HEK293 (cell line): ENCODE measurements around the gene CHRM2.

Experiments
- CTCF ChIA-PET: fragments of 350-600 bp; formaldehyde crosslinking; extraction: SDS; loops from one replicate; lab custom pipeline; 2021; ENCODE audit warnings: antibody characterized with exemption; lab: Yijun Ruan, JAX
- POLR2A ChIA-PET: fragments of 300-600 bp; formaldehyde crosslinking; extraction: SDS; loops from one replicate; lab custom pipeline; 2020; ENCODE audit warnings: antibody characterized with exemption, inconsistent platforms; lab: Yijun Ruan, JAX
- H3K27ac ChIP-seq: fragments of 200-500 bp; sonication (Bioruptor generic); 2 replicates; pipeline ENCODE4 v1.5.1; 2014; ENCODE audit warnings: low read depth, low read length, control low read depth, inconsistent platforms; ENCODE audit errors: extremely low read depth
- H3K36me3 ChIP-seq, 2 experiments: fragments of 200-500 bp in 1 of 2; sonication (Bioruptor generic) in 1 of 2; 1 replicate in 1 of 2; 2 replicates in 1 of 2; pipeline ENCODE4 v1.5.1; 2014 to 2017; ENCODE audit warnings: inconsistent platforms in 2 of 2, low read length in 2 of 2; ENCODE audit not compliant: control insufficient read depth in 2 of 2, insufficient read depth in 1 of 2
- H3K4me1 ChIP-seq: fragments of 200-500 bp; sonication (Bioruptor generic); 2 replicates; pipeline ENCODE4 v1.5.1; 2014; ENCODE audit warnings: mild to moderate bottlenecking, low read length, inconsistent platforms; ENCODE audit not compliant: control insufficient read depth, insufficient read depth
- H3K4me3 ChIP-seq: 2 replicates; pipeline ENCODE4 v1.5.1; 2011; ENCODE audit warnings: low read depth, mild to moderate bottlenecking, control low read depth, low read length, moderate library complexity
- H3K9me3 ChIP-seq: fragments of 200-500 bp; sonication (Bioruptor generic); 2 replicates; pipeline ENCODE4 v1.5.1; 2014; ENCODE audit warnings: low read depth, low read length, inconsistent platforms; ENCODE audit not compliant: control insufficient read depth, insufficient read depth
- GFI1B ChIP-seq: fragments of 450-650 bp; formaldehyde crosslinking; IDR thresholded peaks from 2 replicates; pipeline ENCODE4 v1.5.1; 2016; ENCODE audit warnings: missing biosample characterization, missing genetic modification characterization
- IKZF3 ChIP-seq: fragments of 450-650 bp; IDR thresholded peaks from 2 replicates; pipeline ENCODE4 v1.5.0; 2018; ENCODE audit warnings: missing biosample characterization, mild to moderate bottlenecking, missing genetic modification characterization, moderate library complexity
- OVOL3 ChIP-seq: fragments of 450-650 bp; formaldehyde crosslinking; IDR thresholded peaks from 2 replicates; pipeline ENCODE4 v1.5.1; 2016; ENCODE audit warnings: missing biosample characterization, missing genetic modification characterization
- ZBTB17 ChIP-seq: fragments of 450-650 bp; formaldehyde crosslinking; IDR thresholded peaks from 2 replicates; pipeline ENCODE4 v1.5.1; 2016; ENCODE audit warnings: missing biosample characterization, missing genetic modification characterization
- ZBTB21 ChIP-seq: fragments of 450-650 bp; formaldehyde crosslinking; IDR thresholded peaks from 2 replicates; pipeline ENCODE4 v1.5.1; 2017; ENCODE audit warnings: missing biosample characterization, missing genetic modification characterization
- ZNF10 ChIP-seq: fragments of 450-650 bp; formaldehyde crosslinking; IDR thresholded peaks from 2 replicates; pipeline ENCODE4 v1.5.1; 2017; ENCODE audit warnings: missing biosample characterization, missing genetic modification characterization
- ZNF2 ChIP-seq: fragments of 450-650 bp; formaldehyde crosslinking; IDR thresholded peaks from 2 replicates; pipeline ENCODE4 v1.5.1; 2016; ENCODE audit warnings: missing biosample characterization, missing genetic modification characterization
- ZNF23 ChIP-seq: fragments of 450-650 bp; formaldehyde crosslinking; IDR thresholded peaks from 2 replicates; pipeline ENCODE4 v1.5.1; 2016; ENCODE audit warnings: missing biosample characterization, missing genetic modification characterization, borderline replicate concordance
- ZNF341 ChIP-seq: fragments of 450-650 bp; formaldehyde crosslinking; IDR thresholded peaks from 2 replicates; pipeline ENCODE4; 2016; ENCODE audit warnings: low read depth, missing biosample characterization, missing genetic modification characterization
- ZNF561 ChIP-seq: fragments of 450-650 bp; IDR thresholded peaks from 2 replicates; pipeline ENCODE4 v1.5.1; 2018; ENCODE audit warnings: missing biosample characterization, missing genetic modification characterization, borderline replicate concordance
- ZNF585B ChIP-seq: fragments of 450-650 bp; formaldehyde crosslinking; IDR thresholded peaks from 2 replicates; pipeline ENCODE4 v1.5.1; 2016; ENCODE audit warnings: missing biosample characterization, missing genetic modification characterization
- ZNF664 ChIP-seq: fragments of 450-650 bp; formaldehyde crosslinking; IDR thresholded peaks from 2 replicates; pipeline ENCODE4 v1.5.1; 2016; ENCODE audit warnings: missing biosample characterization, missing genetic modification characterization
- ZNF768 ChIP-seq: fragments of 450-650 bp; formaldehyde crosslinking; IDR thresholded peaks from 2 replicates; pipeline ENCODE4 v1.5.1; 2018; ENCODE audit warnings: missing biosample characterization, mild to moderate bottlenecking, missing genetic modification characterization
- ZNF843 ChIP-seq: fragments of 450-650 bp; formaldehyde crosslinking; IDR thresholded peaks from 2 replicates; pipeline ENCODE4 v1.5.1; 2016; ENCODE audit warnings: missing biosample characterization, missing genetic modification characterization
- TF ChIP-seq, protein P1 (sequence below): fragments of 450-650 bp; formaldehyde crosslinking; IDR thresholded peaks from 2 replicates; pipeline ENCODE4 v1.5.1; 2016; ENCODE audit warnings: missing biosample characterization, missing genetic modification characterization
- TF ChIP-seq, protein P2 (sequence below): fragments of 450-650 bp; formaldehyde crosslinking; IDR thresholded peaks from 2 replicates; pipeline ENCODE4 v1.5.1; 2016; ENCODE audit warnings: missing biosample characterization, missing genetic modification characterization
- TF ChIP-seq, protein P3 (sequence below): fragments of 450-650 bp; formaldehyde crosslinking; IDR thresholded peaks from 2 replicates; pipeline ENCODE4 v1.5.1; 2016; ENCODE audit warnings: missing biosample characterization, missing genetic modification characterization
- TF ChIP-seq, protein P4 (sequence below): fragments of 450-650 bp; formaldehyde crosslinking; IDR thresholded peaks from 2 replicates; pipeline ENCODE4 v1.5.1; 2016; ENCODE audit warnings: missing biosample characterization, missing genetic modification characterization
- TF ChIP-seq, protein P5 (sequence below): fragments of 450-650 bp; formaldehyde crosslinking; IDR thresholded peaks from 2 replicates; pipeline ENCODE4 v1.5.1; 2016; ENCODE audit warnings: missing biosample characterization, missing genetic modification characterization

Gene CHRM2

DNA sequence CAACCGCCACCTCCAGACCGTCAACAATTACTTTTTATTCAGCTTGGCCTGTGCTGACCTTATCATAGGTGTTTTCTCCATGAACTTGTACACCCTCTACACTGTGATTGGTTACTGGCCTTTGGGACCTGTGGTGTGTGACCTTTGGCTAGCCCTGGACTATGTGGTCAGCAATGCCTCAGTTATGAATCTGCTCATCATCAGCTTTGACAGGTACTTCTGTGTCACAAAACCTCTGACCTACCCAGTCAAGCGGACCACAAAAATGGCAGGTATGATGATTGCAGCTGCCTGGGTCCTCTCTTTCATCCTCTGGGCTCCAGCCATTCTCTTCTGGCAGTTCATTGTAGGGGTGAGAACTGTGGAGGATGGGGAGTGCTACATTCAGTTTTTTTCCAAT, 146.6 kb downstream of the CHRM2 start (continued):
- TF ChIP-seq, protein P1, sequence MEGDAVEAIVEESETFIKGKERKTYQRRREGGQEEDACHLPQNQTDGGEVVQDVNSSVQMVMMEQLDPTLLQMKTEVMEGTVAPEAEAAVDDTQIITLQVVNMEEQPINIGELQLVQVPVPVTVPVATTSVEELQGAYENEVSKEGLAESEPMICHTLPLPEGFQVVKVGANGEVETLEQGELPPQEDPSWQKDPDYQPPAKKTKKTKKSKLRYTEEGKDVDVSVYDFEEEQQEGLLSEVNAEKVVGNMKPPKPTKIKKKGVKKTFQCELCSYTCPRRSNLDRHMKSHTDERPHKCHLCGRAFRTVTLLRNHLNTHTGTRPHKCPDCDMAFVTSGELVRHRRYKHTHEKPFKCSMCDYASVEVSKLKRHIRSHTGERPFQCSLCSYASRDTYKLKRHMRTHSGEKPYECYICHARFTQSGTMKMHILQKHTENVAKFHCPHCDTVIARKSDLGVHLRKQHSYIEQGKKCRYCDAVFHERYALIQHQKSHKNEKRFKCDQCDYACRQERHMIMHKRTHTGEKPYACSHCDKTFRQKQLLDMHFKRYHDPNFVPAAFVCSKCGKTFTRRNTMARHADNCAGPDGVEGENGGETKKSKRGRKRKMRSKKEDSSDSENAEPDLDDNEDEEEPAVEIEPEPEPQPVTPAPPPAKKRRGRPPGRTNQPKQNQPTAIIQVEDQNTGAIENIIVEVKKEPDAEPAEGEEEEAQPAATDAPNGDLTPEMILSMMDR = no peak
- TF ChIP-seq, protein P2, sequence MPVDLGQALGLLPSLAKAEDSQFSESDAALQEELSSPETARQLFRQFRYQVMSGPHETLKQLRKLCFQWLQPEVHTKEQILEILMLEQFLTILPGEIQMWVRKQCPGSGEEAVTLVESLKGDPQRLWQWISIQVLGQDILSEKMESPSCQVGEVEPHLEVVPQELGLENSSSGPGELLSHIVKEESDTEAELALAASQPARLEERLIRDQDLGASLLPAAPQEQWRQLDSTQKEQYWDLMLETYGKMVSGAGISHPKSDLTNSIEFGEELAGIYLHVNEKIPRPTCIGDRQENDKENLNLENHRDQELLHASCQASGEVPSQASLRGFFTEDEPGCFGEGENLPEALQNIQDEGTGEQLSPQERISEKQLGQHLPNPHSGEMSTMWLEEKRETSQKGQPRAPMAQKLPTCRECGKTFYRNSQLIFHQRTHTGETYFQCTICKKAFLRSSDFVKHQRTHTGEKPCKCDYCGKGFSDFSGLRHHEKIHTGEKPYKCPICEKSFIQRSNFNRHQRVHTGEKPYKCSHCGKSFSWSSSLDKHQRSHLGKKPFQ (tag by site-specific recombination) = no peak
- TF ChIP-seq, protein P3, sequence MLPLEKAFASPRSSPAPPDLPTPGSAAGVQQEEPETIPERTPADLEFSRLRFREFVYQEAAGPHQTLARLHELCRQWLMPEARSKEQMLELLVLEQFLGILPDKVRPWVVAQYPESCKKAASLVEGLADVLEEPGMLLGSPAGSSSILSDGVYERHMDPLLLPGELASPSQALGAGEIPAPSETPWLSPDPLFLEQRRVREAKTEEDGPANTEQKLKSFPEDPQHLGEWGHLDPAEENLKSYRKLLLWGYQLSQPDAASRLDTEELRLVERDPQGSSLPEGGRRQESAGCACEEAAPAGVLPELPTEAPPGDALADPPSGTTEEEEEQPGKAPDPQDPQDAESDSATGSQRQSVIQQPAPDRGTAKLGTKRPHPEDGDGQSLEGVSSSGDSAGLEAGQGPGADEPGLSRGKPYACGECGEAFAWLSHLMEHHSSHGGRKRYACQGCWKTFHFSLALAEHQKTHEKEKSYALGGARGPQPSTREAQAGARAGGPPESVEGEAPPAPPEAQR (tag by site-specific recombination) = no peak
- no peak for TF ChIP-seq ZNF768 (tag by site-specific recombination)

DNA sequence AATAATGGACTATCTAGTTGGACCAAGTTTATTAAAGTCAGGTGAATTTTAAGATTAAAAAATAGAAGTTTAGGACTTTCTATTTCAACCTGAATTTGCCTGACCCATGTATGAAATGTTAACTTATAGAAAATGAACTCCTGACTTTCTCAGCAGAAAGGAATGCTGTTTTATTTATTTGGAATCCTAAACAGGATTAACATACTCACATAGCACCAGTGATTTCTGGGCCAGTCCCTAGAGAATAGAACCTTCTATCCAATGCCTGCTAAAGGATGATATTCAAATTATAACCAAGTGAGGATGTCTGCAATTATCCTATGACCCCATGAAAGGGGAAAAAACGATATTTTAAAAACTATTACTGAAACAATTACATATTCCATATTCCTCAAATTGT, 148.8 kb downstream of the CHRM2 start:
- Histone ChIP-seq H3K4me3 (no peak overlapping the region), H3K9me3 (no peaks in the 10 kb centered on the region), H3K27ac (no peak overlapping the region), H3K4me1 (no peaks in the 10 kb centered on the region), H3K36me3 (no peaks in the 10 kb centered on the region)
- ChIA-PET CTCF (no interaction called here), POLR2A (no interaction called here)
- TF ChIP-seq, protein P4, sequence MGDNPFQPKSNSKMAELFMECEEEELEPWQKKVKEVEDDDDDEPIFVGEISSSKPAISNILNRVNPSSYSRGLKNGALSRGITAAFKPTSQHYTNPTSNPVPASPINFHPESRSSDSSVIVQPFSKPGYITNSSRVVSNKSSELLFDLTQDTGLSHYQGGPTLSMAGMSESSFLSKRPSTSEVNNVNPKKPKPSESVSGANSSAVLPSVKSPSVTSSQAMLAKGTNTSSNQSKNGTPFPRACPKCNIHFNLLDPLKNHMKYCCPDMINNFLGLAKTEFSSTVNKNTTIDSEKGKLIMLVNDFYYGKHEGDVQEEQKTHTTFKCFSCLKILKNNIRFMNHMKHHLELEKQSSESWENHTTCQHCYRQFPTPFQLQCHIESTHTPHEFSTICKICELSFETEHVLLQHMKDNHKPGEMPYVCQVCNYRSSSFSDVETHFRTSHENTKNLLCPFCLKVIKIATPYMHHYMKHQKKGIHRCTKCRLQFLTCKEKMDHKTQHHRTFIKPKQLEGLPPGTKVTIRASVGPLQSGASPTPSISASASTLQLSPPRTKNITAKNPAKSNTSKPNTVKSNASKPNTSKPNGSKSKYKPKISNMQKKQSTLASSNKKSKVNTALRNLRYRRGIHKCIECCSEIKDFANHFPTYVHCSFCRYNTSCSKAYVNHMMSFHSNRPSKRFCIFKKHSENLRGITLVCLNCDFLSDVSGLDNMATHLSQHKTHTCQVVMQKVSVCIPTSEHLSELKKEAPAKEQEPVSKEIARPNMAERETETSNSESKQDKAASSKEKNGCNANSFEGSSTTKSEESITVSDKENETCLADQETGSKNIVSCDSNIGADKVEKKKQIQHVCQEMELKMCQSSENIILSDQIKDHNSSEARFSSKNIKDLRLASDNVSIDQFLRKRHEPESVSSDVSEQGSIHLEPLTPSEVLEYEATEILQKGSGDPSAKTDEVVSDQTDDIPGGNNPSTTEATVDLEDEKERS = no peak
- TF ChIP-seq ZBTB17 = no peak
- TF ChIP-seq ZNF843 = no peak
- no peak for TF ChIP-seq ZNF664 (tag by site-specific recombination)
- TF ChIP-seq ZNF561 (tag by site-specific recombination) = no peak
- no peak for TF ChIP-seq ZNF2 (tag by site-specific recombination)
- no peak for TF ChIP-seq IKZF3
- TF ChIP-seq ZNF10 = no peak
- no peak for TF ChIP-seq OVOL3 (tag by site-specific recombination)
- TF ChIP-seq ZNF585B (tag by site-specific recombination) = no peak
- TF ChIP-seq ZNF341 (tag by site-specific recombination) = no peak
- no peak for TF ChIP-seq ZBTB21 (tag by site-specific recombination)
- TF ChIP-seq, protein P5, sequence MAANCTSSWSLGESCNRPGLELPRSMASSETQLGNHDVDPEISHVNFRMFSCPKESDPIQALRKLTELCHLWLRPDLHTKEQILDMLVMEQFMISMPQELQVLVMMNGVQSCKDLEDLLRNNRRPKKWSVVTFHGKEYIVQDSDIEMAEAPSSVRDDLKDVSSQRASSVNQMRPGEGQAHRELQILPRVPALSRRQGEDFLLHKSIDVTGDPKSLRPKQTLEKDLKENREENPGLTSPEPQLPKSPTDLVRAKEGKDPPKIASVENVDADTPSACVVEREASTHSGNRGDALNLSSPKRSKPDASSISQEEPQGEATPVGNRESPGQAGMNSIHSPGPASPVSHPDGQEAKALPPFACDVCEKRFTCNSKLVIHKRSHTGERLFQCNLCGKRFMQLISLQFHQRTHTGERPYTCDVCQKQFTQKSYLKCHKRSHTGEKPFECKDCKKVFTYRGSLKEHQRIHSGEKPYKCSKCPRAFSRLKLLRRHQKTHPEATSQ = no peak
- TF ChIP-seq GFI1B (tag by site-specific recombination) = no peak
- no peak for TF ChIP-seq ZNF23
